Stimulated activated CD4-positive, alpha-beta T cell treated with anti-CD3 and anti-CD28 coated beads, Interleukin-4, amount 100 ng/mL, for 1 hour (primary cell): Measurements from ENCODE around the gene BEND7.

Experiments
- DNase-seq: peaks from one replicate; pipeline ENCODE4 v3.0.0-alpha.2; 2020

BEND7 gene

GRCh38 chr10:13520194-13520593, 8.6 kb downstream of the BEND7 start:
- no peak for DNase-seq

GRCh38 chr10:13518076-13518692, 10.6 kb downstream of the BEND7 start:
- DNase-seq = no peak

- DNase-seq = no peak
Measured at GRCh38 chr10:13517675-13518074, 11.1 kb downstream of the BEND7 start.

- no peak for DNase-seq
Measured at GRCh38 chr10:13516176-13516575, 12.6 kb downstream of the BEND7 start.

GRCh38 chr10:13515467-13515866, 13.3 kb downstream of the BEND7 start:
- no peak for DNase-seq

- no peak for DNase-seq
Measured at GRCh38 chr10:13514296-13514695, 14.5 kb downstream of the BEND7 start.

GRCh38 chr10:13512564-13512963, 16.2 kb downstream of the BEND7 start:
- DNase-seq = no peak

- DNase-seq = no peak
Measured at GRCh38 chr10:13511409-13511808, 17.4 kb downstream of the BEND7 start.

GRCh38 chr10:13505052-13505680, 23.6 kb downstream of the BEND7 start:
- no peak for DNase-seq

GRCh38 chr10:13503745-13504463, 24.9 kb downstream of the BEND7 start:
- DNase-seq = no peak

GRCh38 chr10:13502380-13502779, 26.4 kb downstream of the BEND7 start:
- no peak for DNase-seq

- no peak for DNase-seq
Measured at GRCh38 chr10:13500201-13500600, 28.6 kb downstream of the BEND7 start.

GRCh38 chr10:13499150-13499549, 29.7 kb downstream of the BEND7 start:
- DNase-seq = no peak

GRCh38 chr10:13496931-13497330, 31.9 kb downstream of the BEND7 start:
- no peak for DNase-seq

- no peak for DNase-seq
Measured at GRCh38 chr10:13496164-13496563, 32.6 kb downstream of the BEND7 start.

GRCh38 chr10:13492493-13493180, 36.2 kb downstream of the BEND7 start:
- DNase-seq = no peak

GRCh38 chr10:13491747-13492360, 37.0 kb downstream of the BEND7 start:
- DNase-seq = no peak

GRCh38 chr10:13490503-13490902, 38.3 kb downstream of the BEND7 start:
- no peak for DNase-seq

GRCh38 chr10:13489035-13489599, 39.7 kb downstream of the BEND7 start:
- DNase-seq = no peak

GRCh38 chr10:13485623-13486022, 43.2 kb downstream of the BEND7 start:
- DNase-seq = no peak

- DNase-seq = no peak
Measured at GRCh38 chr10:13483951-13484350, 44.9 kb downstream of the BEND7 start.

- no peak for DNase-seq
Measured at GRCh38 chr10:13483073-13483472, 45.7 kb downstream of the BEND7 start.

GRCh38 chr10:13481690-13482089, 47.1 kb downstream of the BEND7 start:
- DNase-seq = no peak
